Measurements from ENCODE around the gene PRKG1. TPM values are rescaled to one million over a fixed set of nuclear protein-coding genes. Genes with fewer than 3 reads are reported as not detected.

The PRKG1 gene
- total RNA-seq, 2 experiments from 2014 or later = not detected

DNA sequence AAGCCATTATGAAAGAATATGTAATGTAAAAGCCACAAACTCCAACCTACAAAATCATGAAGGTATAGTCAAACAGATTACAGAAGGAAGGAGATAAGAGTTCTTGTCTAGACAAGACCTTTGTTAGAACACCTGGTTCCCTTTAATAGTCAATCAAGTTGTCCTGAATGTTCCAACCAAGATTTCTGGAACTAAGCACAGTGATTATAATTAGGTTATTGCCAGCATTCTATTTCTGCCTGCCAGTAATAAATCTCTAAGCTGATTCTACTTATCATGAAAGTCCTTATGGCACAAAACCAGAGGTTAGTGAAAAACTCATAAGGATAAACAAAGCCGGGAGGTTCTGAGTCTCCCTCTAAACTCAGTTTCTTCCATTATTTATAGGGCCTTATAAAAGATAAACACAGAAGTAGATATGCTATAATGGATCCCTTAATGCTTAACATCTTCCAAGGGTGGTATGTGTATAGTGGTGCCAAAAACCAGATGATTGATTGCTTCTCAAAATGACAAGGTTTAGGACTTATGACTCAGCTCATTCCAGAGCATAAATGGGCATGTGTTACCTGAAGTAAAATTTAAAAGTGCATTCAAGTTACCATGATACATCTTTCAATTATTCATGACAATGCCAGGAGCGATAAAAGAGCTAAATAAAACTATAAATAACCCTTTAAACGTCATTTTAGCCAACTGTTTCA, 387.9 kb downstream of the PRKG1 start:
- H3K27me3 Mint-ChIP-seq = no peaks in the 10 kb centered on the region
- no peaks in the 10 kb centered on the region for H3K36me3 Mint-ChIP-seq
- H3K4me3 Mint-ChIP-seq = no peak overlapping the region
- DNase-seq = no peak
- no peaks in the 10 kb centered on the region for H3K9me3 Mint-ChIP-seq
- H3K4me1 Mint-ChIP-seq = no peaks in the 10 kb centered on the region
- H3K27ac Mint-ChIP-seq = no peak overlapping the region

DNA sequence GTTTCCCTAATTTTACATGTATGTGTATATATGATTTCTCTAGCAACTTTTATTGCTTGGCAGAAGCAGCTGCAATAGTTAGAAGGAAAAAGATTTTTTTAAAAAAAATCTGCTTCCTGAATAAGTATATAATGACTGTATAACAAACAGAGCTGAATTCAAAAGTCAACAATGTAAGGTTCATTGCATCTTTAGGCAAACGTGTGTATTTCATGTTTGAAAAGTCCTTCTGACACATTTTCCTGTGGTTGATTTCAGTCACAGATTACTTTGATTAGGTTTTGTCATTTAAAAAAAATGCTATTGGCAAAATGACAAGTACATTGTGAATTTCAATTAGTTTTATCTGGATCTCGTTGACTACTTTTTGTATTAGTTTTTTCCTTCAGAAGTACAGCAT, 394.1 kb downstream of the PRKG1 start:
- no peaks in the 10 kb centered on the region for H3K4me1 Mint-ChIP-seq
- H3K36me3 Mint-ChIP-seq = no peaks in the 10 kb centered on the region
- no peak for DNase-seq
- H3K9me3 Mint-ChIP-seq = no peaks in the 10 kb centered on the region
- H3K4me3 Mint-ChIP-seq = no peak overlapping the region
- H3K27ac Mint-ChIP-seq = no peak overlapping the region
- H3K27me3 Mint-ChIP-seq = no peaks in the 10 kb centered on the region

DNA sequence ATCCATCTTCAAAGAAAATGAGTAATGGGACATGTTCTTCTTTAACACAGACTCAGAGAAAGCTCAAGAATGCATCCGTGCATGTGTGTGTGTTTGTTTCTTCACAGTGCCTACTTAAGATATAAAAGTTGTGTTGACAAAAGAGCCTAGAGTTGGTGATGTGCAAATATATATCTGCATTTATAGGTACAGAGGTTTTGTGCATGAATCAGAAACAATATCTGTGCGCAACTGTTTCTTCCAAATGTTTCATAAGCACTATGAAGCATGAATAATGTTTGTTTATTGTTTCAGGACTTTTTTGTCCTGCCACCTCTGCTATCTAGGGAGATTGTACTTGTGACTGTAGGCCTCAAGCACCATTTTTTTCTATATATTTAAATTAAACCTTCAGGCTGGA, 395.4 kb downstream of the PRKG1 start:
- Mint-ChIP-seq H3K9me3 (no peaks in the 10 kb centered on the region), H3K27me3 (no peaks in the 10 kb centered on the region), H3K4me3 (no peak overlapping the region), H3K27ac (no peak overlapping the region), H3K4me1 (no peaks in the 10 kb centered on the region), H3K36me3 (no peaks in the 10 kb centered on the region)
- DNase-seq = no peak

DNA sequence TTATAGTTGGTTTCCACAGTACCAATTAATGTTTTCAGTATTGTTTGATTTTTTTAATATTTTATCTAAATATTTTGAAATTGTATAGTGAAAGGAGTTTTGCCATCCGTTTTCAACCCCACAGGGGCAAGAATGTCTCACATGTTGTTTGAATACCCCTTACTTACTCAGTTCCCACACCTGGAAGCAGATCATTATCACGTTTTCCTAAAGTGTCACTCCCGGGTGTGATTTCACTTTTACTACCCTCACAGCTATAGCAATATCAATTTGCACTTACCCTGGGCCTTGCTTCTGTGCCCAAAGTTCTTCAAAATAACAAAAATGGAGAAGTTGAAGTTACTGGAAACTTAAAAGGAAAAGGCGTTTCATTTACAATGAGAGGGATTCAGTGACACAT, 397.0 kb downstream of the PRKG1 start:
- Mint-ChIP-seq H3K27ac (no peak overlapping the region), H3K4me1 (no peaks in the 10 kb centered on the region), H3K9me3 (no peaks in the 10 kb centered on the region), H3K36me3 (no peaks in the 10 kb centered on the region), H3K27me3 (no peaks in the 10 kb centered on the region), H3K4me3 (no peak overlapping the region)
- DNase-seq = no peak

DNA sequence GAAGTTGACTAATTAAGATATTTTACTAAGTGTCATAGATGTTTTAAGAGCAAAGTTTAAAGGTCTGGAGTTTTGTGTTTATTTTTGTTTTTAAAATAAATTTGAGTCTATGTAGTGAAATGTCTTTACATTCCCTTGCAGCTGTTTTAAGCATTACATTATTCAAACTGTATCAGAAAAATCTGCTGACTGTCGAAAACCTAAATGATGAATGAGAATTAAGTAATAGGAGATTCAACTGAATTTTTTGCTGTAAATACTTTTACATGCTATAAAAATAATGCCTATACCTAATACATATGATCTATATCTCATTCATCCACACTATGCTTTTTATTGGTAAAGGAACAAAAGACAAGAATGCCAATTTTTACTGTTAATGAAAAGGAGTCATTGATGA, 397.9 kb downstream of the PRKG1 start:
- H3K27ac Mint-ChIP-seq = no peak overlapping the region
- no peaks in the 10 kb centered on the region for H3K9me3 Mint-ChIP-seq
- H3K4me3 Mint-ChIP-seq = no peak overlapping the region
- no peak for DNase-seq
- no peaks in the 10 kb centered on the region for H3K36me3 Mint-ChIP-seq
- H3K27me3 Mint-ChIP-seq = no peaks in the 10 kb centered on the region
- H3K4me1 Mint-ChIP-seq = no peaks in the 10 kb centered on the region

DNA sequence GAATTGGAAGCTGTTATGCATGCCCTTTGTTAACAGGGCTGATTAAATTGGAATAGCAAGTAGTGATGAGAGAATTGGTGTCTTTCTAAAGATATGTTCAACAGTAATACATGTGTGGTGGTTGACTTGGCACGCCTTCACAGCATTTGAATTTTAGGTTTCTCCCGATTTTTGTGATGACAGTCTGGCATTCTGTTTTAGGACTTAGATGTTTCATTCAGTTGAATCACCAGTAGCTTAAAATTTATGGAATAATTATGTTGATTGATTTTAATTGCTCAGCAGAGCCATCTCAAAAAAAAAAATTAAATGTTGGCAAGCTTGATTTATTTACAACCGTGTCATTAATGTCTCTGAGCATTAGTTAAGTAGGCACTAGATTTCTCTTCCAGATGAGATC, 405.4 kb downstream of the PRKG1 start:
- no peak for DNase-seq
- Mint-ChIP-seq H3K27ac (no peak overlapping the region), H3K27me3 (no peaks in the 10 kb centered on the region), H3K4me1 (no peaks in the 10 kb centered on the region), H3K4me3 (no peak overlapping the region), H3K9me3 (no peaks in the 10 kb centered on the region), H3K36me3 (no peaks in the 10 kb centered on the region)

DNA sequence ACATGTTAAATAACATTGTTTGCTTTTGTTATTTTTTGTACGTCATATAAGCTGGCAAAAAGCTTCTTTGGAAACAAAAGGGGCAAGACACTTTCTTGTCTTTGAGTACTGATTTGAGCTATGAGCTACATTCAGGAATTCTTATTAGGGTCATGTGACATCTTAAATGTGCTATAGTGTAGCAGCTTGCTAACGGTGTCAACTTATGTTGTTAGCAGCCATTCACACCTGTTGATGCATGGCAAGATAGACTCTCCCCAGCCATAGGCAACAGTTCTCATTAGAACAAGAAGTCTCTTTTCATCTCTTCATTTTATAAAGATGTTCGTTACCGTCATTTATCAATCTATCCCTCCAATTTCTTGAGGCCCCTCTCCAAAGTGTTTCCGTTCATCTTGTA, 411.4 kb downstream of the PRKG1 start:
- Mint-ChIP-seq H3K27ac (no peak overlapping the region), H3K4me1 (no peaks in the 10 kb centered on the region), H3K27me3 (peaks cover under 1% of the 10 kb centered on the region), H3K4me3 (no peak overlapping the region), H3K9me3 (no peaks in the 10 kb centered on the region), H3K36me3 (no peaks in the 10 kb centered on the region)
- no peak for DNase-seq

DNA sequence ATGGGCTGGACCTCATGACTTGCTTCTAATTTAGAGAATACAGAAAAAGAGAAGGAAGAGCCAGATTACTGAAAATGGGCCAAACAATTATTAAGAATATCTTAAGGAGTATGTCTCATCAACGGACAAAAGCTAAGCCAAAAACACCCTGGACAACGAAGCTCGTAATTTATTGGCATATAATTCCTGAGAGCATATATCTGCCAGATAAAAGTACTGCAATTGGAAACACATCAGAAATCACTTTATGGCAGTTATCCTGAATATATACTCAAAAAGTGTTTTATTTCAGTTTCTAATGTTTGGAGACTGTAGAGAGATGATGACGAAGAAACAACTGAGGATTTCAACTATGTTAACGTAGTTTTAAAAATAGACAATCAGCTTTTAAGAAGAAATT, 413.3 kb downstream of the PRKG1 start:
- DNase-seq = no peak
- Mint-ChIP-seq H3K4me3 (no peak overlapping the region), H3K27me3 (peaks cover 4% of the 10 kb centered on the region), H3K27ac (no peak overlapping the region), H3K9me3 (no peaks in the 10 kb centered on the region), H3K36me3 (no peaks in the 10 kb centered on the region), H3K4me1 (no peaks in the 10 kb centered on the region)

DNA sequence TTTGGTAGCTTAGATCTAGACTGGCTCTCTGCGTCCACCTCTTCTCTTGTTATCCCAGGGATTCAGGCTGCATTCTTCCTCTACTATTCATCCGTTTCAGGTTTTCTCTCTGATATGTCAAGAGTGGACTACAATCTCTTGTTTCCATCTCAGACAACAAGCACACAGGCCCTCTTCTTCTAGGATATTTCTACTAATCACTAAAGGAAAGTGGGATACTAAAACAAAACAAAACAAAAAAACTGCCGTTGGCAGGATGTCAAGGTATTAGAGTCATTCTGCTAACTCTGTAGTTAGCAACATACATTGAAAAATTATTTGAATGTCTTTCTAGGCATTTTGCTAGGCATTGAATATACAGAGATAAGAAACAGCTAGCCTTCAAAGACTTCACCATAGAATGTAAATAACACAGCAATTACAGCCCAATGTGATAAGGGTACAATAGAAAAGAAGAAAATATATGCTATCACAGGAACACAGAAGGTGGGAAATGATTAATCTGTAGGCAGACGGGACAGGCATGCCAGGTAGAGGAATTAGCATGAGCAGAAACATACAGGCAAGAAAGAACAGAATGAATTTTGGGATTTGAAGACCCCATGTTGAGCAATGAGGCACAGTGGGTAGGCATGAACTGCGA, 414.6 kb downstream of the PRKG1 start:
- no peak for DNase-seq
- H3K36me3 Mint-ChIP-seq = no peaks in the 10 kb centered on the region
- peaks cover 4% of the 10 kb centered on the region for H3K27me3 Mint-ChIP-seq
- no peak overlapping the region for H3K4me3 Mint-ChIP-seq
- H3K9me3 Mint-ChIP-seq = no peaks in the 10 kb centered on the region
- no peak overlapping the region for H3K27ac Mint-ChIP-seq
- H3K4me1 Mint-ChIP-seq = no peaks in the 10 kb centered on the region

DNA sequence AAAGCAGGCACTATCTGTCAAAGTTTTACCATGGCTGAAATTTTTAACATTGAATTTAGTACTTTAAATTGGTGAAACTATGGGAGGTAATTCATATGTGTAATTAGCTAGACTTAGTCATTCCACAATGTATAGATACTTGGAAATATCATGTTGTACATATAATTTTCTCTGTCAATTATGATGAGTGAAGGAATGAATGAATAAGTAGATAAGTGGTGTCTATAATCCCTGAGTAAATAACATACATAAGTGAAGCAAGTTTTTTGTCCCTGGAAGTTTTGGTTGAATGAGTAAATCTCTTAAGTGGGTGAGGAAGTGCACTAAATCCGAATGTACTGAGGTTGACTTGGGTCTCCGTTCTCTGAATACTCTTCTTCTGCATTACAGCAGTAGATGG, 424.1 kb downstream of the PRKG1 start:
- Mint-ChIP-seq H3K27ac (no peak overlapping the region), H3K36me3 (no peaks in the 10 kb centered on the region), H3K4me1 (no peaks in the 10 kb centered on the region), H3K9me3 (no peaks in the 10 kb centered on the region), H3K27me3 (no peaks in the 10 kb centered on the region), H3K4me3 (no peak overlapping the region)
- DNase-seq = no peak

DNA sequence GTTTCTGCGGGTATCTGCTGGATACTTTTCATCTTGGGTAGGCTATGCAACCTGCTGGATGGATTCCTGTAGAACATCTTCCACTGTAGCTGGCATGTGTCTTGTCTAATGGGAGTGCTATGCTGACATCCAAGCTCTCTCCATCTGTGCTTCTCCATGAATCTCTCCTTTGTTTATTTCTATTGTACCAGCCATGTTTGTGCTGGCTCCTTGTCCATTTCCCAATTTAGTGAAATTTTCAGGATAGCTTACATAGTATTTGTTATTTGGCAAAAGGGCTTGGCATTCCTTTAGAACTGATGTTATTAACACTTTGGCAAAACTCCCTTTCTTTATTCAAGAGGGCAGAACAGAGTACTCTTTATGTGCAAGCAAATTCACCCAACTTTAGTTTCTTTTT, 427.1 kb downstream of the PRKG1 start:
- no peaks in the 10 kb centered on the region for H3K36me3 Mint-ChIP-seq
- H3K4me1 Mint-ChIP-seq = no peaks in the 10 kb centered on the region
- H3K9me3 Mint-ChIP-seq = no peaks in the 10 kb centered on the region
- no peak overlapping the region for H3K27ac Mint-ChIP-seq
- DNase-seq = no peak
- H3K4me3 Mint-ChIP-seq = no peak overlapping the region
- H3K27me3 Mint-ChIP-seq = no peaks in the 10 kb centered on the region

DNA sequence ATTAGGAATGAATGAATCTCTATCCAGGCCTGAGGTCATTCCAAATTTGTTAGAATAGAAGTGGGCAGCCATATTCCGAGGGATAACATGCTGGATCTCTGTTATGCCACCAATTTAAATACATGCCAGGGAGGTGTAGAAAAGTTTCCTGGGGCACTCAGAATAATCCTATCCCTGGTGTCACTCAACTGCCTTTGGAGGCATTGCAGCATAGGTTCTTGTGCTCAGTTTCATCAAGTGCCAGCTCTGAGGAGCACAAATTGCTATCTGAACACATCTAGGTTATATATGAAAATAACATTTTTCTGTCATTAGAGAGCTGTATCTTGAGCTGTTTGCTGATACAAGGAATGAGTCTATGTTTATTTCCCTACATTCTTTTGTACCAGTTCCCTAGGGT, 427.8 kb downstream of the PRKG1 start:
- Mint-ChIP-seq H3K27ac (no peak overlapping the region), H3K4me1 (no peaks in the 10 kb centered on the region), H3K36me3 (no peaks in the 10 kb centered on the region), H3K27me3 (no peaks in the 10 kb centered on the region), H3K9me3 (no peaks in the 10 kb centered on the region), H3K4me3 (no peak overlapping the region)
- DNase-seq = no peak

DNA sequence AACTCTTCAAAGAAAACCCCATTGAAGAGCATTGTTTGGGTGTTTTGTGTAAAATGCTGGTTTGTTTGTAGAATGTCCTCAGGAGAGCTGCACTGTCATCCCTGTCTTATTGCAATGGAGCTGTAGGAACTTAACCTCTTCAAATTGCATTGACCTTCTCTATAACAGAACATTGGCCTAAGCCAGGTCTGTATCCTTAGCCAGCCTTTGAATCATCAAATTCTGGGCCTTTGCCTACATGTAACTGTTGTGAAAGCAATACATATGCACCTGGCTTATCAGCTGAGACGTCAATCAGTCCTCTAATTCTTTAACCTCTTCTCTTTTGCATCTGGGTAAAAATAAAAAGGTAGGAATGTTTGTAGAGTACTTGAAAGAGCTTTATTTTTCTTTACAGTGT, 429.1 kb downstream of the PRKG1 start:
- Mint-ChIP-seq H3K27me3 (no peaks in the 10 kb centered on the region), H3K9me3 (no peaks in the 10 kb centered on the region), H3K27ac (no peak overlapping the region), H3K4me3 (no peak overlapping the region), H3K36me3 (no peaks in the 10 kb centered on the region), H3K4me1 (no peaks in the 10 kb centered on the region)
- DNase-seq = no peak

DNA sequence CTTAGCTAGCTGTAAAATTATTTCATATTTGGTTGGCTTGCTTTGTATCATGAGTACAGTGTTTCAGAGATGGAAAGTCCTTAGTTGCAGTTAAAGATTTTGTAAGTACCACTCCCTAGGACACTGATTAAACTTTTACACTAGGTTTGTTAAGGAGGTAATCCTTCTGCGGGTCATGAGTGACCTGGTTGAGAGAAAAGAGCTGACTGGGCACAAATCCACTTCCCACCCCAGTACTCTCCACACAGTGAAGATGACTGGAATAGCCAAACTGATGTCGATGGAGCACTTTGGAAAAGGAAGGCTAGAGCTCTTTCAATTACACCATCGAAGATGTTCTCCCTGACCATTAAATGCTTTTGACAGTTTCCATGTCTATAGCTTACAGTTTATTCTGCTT, 433.2 kb downstream of the PRKG1 start:
- Mint-ChIP-seq H3K4me3 (no peak overlapping the region), H3K4me1 (no peaks in the 10 kb centered on the region), H3K36me3 (no peaks in the 10 kb centered on the region), H3K27ac (no peak overlapping the region), H3K9me3 (no peaks in the 10 kb centered on the region), H3K27me3 (no peaks in the 10 kb centered on the region)
- no peak for DNase-seq

DNA sequence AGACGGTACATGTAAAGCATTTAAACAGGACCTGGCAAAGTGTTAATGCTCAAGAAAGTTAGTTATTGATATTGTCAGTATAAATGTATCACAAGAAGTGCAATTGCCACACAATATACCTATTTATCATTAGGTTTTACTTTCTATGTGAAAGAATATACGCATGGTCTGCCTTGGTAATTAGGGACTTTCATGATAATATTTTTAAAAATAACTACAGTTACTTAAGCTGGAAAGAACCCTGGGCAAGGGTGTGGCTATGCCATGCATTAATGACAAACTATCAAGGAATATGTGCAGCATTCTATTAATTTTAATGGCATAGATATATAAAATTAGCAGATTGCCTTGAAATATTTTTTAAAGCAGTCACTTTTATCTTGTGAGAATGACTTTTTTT, 433.9 kb downstream of the PRKG1 start:
- H3K9me3 Mint-ChIP-seq = no peaks in the 10 kb centered on the region
- DNase-seq = no peak
- H3K4me1 Mint-ChIP-seq = no peaks in the 10 kb centered on the region
- H3K27me3 Mint-ChIP-seq = no peaks in the 10 kb centered on the region
- no peak overlapping the region for H3K27ac Mint-ChIP-seq
- no peaks in the 10 kb centered on the region for H3K36me3 Mint-ChIP-seq
- no peak overlapping the region for H3K4me3 Mint-ChIP-seq

DNA sequence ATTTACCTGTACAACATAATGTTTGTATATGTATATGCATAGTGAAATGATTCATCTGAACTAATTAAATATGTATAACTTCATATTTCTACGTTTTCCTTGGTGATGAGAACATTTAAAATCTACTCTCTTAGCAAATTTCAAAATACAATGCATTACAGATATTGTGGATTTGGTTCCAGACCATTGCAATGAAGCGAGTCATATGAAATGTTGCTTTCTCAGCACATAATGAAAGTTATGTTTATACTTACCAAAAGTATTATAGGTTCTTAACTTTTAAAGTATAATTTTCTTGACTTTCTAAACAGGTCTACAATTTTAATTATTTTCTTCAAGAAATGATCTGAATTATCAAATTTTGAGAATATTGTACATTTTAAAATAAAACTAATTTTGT, 435.9 kb downstream of the PRKG1 start:
- Mint-ChIP-seq H3K36me3 (no peaks in the 10 kb centered on the region), H3K4me1 (no peaks in the 10 kb centered on the region), H3K9me3 (no peaks in the 10 kb centered on the region)

More for the DNA sequence above, 435.9 kb downstream of the PRKG1 start:
- Mint-ChIP-seq H3K27ac (no peak overlapping the region), H3K27me3 (no peaks in the 10 kb centered on the region), H3K4me3 (no peak overlapping the region)
- no peak for DNase-seq

All from activated naive CD8-positive, alpha-beta T cell treated with anti-CD3 and anti-CD28 coated beads for 36 hours (primary cell).